DMS114 treated with DMSO at 0.1 percent for 48 hours (cell line): ENCODE data around the gene TCTN2.

Experiments used
- DNase-seq: peaks from one replicate; lab custom pipeline; 2025; ENCODE audit not compliant: unreplicated experiment; lab: John Stamatoyannopoulos, UW

The TCTN2 gene

GRCh38 chr12:123683964-123684363 lies 13.1 kb downstream of the TCTN2 start:
- no peak for DNase-seq

- DNase-seq = no peak
Observed at GRCh38 chr12:123686636-123687190, 15.8 kb downstream of the TCTN2 start.

GRCh38 chr12:123690191-123690840 lies 19.4 kb downstream of the TCTN2 start:
- no peak for DNase-seq

- no peak for DNase-seq
Observed at GRCh38 chr12:123696207-123696606, 25.3 kb downstream of the TCTN2 start.

GRCh38 chr12:123696646-123697045 lies 25.7 kb downstream of the TCTN2 start:
- no peak for DNase-seq

- DNase-seq = no peak
Observed at GRCh38 chr12:123705935-123706334, 35.0 kb downstream of the TCTN2 start.

- no peak for DNase-seq
Observed at GRCh38 chr12:123707466-123707865, 36.6 kb downstream of the TCTN2 start.

- DNase-seq = no peak
Observed at GRCh38 chr12:123712780-123713319, 41.9 kb downstream of the TCTN2 start.

- no peak for DNase-seq
Observed at GRCh38 chr12:123713398-123713797, 42.5 kb downstream of the TCTN2 start.

GRCh38 chr12:123713823-123714585 lies 43.1 kb downstream of the TCTN2 start:
- DNase-seq = no peak

GRCh38 chr12:123715195-123715594 lies 44.3 kb downstream of the TCTN2 start:
- no peak for DNase-seq

GRCh38 chr12:123717350-123717749 lies 46.4 kb downstream of the TCTN2 start:
- no peak for DNase-seq

GRCh38 chr12:123720141-123720814 lies 49.4 kb downstream of the TCTN2 start:
- no peak for DNase-seq

- DNase-seq = no peak
Observed at GRCh38 chr12:123721245-123721644, 50.3 kb downstream of the TCTN2 start.

- DNase-seq = no peak
Observed at GRCh38 chr12:123723011-123723410, 52.1 kb downstream of the TCTN2 start.

- DNase-seq = no peak
Observed at GRCh38 chr12:123723765-123724164, 52.9 kb downstream of the TCTN2 start.

- DNase-seq = no peak
Observed at GRCh38 chr12:123726244-123726643, 55.3 kb downstream of the TCTN2 start.

- DNase-seq = no peak
Observed at GRCh38 chr12:123726962-123727361, 56.0 kb downstream of the TCTN2 start.

GRCh38 chr12:123727878-123728277 lies 57.0 kb downstream of the TCTN2 start:
- DNase-seq = no peak

GRCh38 chr12:123731596-123731995 lies 60.7 kb downstream of the TCTN2 start:
- DNase-seq = no peak

- no peak for DNase-seq
Observed at GRCh38 chr12:123732251-123732650, 61.3 kb downstream of the TCTN2 start.
